Fibroblast of upper back skin (primary cell): ENCODE measurements around the gene ACACA.
A peak's percentile ranks its signal among the peaks of the same experiment; 100 is the strongest.
"Not testable (repeated sequence)": the region's sequence is repeated elsewhere in the genome, so short reads cannot be mapped to it uniquely, and the experiment has no call there.

Source experiments
- DNase-seq: peaks from one replicate; pipeline ENCODE4 v3.0.0-alpha.2; 2013

ACACA gene

GRCh38 chr17:37167756-37168155 lies 238.9 kb downstream of the ACACA start:
- DNase-seq = no peak

DNA sequence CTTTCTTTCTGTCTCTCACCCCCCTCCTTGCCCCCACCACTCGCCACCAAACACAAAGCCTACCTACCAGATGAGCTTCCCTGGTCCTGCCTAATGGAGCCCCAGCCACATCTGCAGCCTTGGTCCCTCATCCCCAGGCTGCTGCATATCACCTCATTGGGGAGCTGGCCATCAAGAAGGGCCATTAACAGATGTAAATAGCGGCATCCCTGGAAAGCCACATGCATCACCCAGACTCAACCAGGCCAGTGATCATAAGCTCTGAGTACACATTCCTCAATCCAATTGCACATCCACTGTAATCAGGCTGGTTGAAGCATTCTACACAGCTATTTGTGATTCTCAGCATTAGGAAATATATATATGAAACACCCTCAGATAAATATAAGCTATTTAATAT lies 242.6 kb downstream of the ACACA start:
- no peak for DNase-seq

GRCh38 chr17:37162800-37163199 lies 243.8 kb downstream of the ACACA start:
- DNase-seq = no peak

DNA sequence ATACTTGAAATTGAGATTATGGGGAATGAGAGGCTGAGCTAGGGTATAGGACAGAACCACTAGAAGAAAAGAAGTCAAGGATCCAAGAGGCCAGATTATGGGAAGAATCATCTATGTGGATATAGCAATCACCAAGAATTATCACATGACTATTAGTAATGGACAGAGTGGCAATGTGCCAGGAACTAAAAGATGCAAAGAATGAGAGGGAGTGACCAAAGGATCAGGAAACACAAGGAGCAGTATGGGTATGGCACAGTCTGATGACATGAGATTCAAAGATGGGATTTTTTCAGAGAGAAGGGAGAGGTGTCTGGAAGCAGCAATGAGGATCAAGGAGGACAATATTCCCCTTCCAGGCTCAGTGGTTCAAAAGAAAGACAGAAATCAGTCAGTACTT lies 245.7 kb downstream of the ACACA start:
- DNase-seq = peak; percentile 56

DNA sequence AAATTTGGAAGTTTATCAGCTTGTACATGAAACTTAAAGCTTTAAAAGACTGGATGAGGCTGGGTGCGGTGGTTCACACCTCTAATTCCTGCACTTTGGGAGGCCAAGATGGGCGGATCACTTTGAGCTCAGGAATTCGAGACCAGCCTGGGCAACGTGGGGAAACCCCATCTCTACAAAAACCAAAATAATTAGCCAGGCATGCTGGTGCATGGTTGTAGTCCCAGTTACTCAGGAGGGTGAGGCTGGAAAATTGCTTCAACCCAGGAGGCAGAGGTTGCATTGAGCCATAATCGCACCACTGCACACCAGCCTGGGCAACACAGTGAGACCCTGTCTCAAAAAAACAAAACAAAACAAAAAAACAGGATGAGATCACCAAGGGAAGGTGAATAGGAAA lies 248.3 kb downstream of the ACACA start:
- DNase-seq = no peak

DNA sequence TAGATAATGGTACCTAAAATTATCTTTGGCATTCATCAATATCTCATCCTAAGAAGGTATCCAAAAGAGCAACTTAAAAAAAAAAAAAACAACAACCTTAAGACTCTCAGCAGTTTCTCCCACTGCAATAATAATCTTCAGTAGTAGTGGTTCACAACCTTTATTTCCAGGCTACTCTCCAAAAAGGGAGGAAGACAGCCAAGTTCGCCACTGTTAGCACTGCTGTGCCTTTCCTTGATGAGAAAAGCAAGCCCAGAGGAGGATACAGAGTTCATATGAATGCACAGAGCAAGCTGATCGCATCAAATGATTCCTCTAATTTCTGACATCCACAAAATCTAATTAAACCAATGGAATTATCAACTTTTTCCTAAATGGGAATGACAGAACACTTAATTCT lies 258.5 kb downstream of the ACACA start:
- DNase-seq = no peak

GRCh38 chr17:37147301-37147812 lies 259.3 kb downstream of the ACACA start:
- no peak for DNase-seq

GRCh38 chr17:37146086-37147064 lies 260.3 kb downstream of the ACACA start:
- no peak for DNase-seq

- DNase-seq = no peak
Measured at GRCh38 chr17:37144075-37144701, 262.4 kb downstream of the ACACA start.

GRCh38 chr17:37143558-37143957 lies 263.1 kb downstream of the ACACA start:
- DNase-seq = not testable (repeated sequence)

DNA sequence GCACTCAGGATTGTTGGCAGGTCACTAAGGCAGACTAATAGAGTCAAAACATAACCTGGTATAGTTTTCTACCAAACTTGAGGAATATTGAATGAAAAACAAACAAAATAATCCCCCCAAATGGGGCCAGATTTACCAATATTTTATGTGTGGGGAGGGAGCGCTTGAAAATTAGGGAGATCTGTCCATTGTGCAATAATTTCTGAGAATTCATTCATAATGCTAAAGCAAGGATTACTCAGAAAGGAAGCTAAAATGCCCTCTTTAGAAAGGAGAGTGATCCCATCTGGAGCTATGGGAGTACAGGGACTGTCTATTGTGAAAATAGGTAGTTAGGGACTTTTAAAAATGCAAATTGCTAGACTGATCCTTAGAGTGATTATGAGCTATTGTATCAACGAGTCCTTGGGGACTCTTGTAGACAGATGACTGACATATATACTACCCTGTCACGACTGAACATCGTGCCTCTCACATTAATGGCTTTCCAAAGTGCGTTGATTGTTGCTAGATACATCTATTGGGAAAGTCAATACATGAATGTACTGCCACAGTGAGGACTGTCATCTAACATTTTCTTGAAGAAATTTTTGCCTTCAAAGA lies 264.2 kb downstream of the ACACA start:
- no peak for DNase-seq

DNA sequence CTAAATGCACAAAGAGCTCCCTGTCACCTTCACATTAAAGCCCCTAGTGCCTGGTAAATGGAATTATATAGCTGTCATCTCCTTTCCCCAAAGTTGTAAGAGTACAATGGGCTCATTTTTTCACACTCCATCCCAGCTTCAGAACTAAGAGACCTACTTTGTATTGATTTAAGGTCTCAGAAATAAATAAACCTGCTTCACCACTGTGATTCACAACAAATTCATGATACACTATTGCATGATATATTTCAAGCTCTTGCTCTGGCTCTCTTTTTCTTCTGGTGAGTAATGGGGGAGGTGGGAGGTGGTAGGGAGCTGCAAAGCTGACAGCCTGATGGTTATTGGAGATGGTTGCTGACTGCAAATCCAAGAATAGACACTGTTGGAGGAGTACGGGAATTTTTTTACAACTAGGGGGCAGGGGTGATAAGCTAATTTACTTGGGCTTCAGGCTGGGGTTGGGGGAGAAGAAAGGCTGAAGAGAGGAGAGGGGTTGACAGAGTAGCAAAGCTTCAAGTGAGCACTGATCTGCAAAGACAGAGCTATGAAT lies 268.0 kb downstream of the ACACA start:
- no peak for DNase-seq

DNA sequence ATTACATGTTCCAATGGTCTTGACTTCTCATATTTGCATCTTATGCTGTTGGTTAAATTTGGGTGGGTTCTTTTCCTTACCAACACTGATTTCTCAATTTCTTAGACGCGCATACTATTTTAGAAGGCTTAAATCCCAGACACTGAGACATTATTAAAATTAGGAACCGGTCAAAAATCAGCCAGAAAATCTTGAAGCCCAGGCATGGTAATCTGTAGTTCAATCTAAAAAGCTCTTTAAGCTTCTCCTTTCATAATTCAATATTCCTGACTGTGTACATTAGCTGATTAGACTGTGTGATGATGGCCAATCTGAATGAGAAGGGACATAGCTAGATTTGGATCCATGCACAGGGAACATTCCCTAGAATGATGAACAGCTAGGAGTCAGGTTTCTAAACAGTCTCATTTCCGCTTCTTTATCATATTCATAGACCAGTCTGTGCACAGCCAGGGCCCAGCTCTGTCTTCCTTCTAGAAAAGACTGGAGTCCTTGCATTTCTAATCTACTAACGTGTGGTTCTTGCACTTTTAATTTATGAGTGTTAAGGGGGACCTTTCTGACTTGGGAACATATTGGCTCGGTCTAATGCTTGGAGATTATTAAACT lies 268.6 kb downstream of the ACACA start:
- DNase-seq = no peak

DNA sequence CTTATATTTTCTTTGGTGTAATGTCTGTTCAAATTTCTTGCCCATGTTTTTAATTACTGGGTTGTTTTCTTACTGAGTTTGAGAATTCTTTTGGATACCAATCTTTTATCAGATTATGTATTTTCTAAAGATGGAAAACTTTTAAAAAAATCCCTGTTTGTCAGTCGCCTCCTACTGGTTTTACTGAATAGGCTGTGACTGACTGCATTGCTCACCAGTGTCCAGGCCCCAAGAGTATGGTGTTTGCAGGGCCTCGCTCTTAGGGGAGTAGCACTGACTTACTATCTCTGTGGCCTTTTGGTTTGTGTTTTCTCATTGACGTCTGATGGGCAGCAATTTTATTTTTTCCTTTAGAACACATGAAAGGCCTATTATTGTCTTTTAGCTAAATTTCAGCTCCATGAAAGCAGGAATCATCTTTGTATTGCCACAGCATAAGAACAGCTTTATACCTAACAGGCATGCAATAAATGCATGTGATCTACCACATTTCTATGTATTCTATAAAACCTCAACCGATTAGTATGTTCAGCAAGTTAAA lies 269.5 kb downstream of the ACACA start:
- no peak for DNase-seq

- no peak for DNase-seq
Measured at GRCh38 chr17:37135576-37135975, 271.1 kb downstream of the ACACA start.

- no peak for DNase-seq
Measured at GRCh38 chr17:37134050-37134449, 272.6 kb downstream of the ACACA start.

DNA sequence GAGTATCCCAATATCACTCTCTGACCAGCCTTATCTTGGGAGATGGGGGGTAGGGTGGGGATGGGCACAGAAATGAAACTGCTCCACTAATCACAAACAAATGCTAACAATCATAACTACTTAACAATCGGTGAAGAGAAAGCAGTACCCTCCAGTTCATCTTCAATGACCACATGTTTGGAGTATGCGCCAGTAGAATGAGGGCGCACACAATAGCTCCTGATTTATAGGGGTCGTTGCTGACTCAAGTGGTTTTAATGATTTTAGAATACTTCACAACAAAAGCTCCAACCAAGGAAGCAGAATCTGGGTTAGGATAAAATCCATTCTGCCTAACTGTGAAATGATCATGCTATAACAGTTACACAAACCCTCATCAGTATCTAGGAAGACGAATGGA lies 273.5 kb downstream of the ACACA start:
- DNase-seq = peak; percentile 7

- DNase-seq = no peak
Measured at GRCh38 chr17:37131669-37132611, 274.7 kb downstream of the ACACA start.

DNA sequence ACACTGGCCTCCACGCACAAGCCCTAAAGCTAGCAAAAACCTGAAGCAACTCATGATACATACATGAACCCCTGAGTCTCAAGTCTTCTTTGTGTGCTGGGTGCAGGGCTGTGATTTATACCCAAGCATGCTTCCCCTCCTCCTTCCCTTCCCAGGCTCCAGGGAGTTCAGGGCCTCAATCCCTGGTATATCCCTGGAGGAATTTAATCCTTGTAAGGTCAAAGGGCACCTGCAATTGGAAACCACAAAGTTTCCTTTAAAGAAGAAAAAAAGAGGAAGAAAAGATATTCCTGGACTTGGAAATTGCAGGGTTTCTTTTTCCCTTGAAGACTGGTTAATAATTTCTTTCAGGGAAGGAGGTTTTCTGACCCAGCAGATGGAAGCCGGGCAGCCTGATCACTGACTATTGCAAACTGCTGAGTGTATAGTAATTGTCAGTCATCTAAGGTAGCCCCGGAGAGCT lies 275.6 kb downstream of the ACACA start:
- DNase-seq = peak; percentile 32

DNA sequence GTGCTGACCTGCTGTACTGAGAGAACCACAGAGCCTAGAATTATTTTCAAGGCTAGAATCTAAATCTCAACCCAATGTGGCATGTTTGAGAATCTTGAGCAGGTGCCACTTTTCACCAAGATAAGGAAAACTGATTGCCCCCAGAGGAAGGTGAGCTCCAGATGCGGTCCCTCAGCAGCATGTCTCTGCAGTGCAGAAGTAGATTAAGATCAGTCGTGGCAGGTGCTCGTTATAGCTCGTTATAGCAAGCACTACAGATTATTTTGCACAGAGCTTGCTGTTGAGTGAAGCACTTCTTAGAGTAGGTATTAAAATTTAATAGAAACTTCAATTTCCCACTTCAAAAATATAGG lies 281.8 kb downstream of the ACACA start:
- no peak for DNase-seq
